ENCODE results near the gene PFKP. TPM values are rescaled to one million over a fixed set of nuclear protein-coding genes. Genes with fewer than 3 reads are reported as not detected.

The PFKP gene
- total RNA-seq, 4 donors from 2014 or later, result 90.8 to 255 (median 112) TPM

DNA sequence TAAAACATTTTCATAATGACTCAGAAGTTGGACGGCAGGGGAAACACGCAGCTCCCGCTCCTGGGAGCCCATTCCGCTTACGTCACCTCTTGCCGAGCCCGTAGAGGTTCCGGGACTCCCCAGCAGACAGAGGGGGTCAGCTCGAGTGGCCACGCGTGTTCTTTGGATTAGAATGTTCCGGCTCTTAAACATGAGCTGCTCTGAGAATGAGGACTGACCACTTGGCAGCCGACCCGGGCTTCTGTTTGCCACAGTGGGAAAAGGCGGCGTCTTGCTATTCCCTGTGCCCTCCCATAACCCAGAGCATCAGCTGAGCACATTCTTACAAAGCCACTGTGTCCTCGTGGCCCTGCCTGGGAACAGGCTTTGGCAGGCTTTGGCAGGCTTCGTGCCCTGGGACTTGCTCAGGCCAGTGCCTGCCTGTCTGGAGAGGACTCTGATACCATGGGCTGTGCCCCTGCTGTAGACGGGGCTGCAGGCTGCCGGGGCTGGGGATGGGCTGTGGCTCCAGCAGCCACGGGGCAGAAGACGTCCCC, 40.1 kb downstream of the PFKP start:
- no peaks in the 10 kb centered on the region for H3K27me3 ChIP-seq
- TF ChIP-seq POLR2A (IDR thresholded peaks at IDR 0.05; ENCODE audit: low read depth) (no peak), EP300 (IDR thresholded peaks at IDR 0.05) (peak; percentile 84), POLR2AphosphoS5 (IDR thresholded peaks at IDR 0.05) (peak; percentile 87 to 89)
- TF ChIP-seq, protein P1, sequence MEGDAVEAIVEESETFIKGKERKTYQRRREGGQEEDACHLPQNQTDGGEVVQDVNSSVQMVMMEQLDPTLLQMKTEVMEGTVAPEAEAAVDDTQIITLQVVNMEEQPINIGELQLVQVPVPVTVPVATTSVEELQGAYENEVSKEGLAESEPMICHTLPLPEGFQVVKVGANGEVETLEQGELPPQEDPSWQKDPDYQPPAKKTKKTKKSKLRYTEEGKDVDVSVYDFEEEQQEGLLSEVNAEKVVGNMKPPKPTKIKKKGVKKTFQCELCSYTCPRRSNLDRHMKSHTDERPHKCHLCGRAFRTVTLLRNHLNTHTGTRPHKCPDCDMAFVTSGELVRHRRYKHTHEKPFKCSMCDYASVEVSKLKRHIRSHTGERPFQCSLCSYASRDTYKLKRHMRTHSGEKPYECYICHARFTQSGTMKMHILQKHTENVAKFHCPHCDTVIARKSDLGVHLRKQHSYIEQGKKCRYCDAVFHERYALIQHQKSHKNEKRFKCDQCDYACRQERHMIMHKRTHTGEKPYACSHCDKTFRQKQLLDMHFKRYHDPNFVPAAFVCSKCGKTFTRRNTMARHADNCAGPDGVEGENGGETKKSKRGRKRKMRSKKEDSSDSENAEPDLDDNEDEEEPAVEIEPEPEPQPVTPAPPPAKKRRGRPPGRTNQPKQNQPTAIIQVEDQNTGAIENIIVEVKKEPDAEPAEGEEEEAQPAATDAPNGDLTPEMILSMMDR (IDR thresholded peaks at IDR 0.05), result no peak
- peaks cover 24 to 76% (median 52%) of the 10 kb centered on the region in 4 donors for H3K36me3 ChIP-seq
- H3K4me3 ChIP-seq, result peak overlapping the region; percentile 21 to 40 (median 26)
- 43% methylated on average over 19 of the region's 22 CpGs for WGBS
- peak overlapping the region; percentile 82 to 91 (median 86) for H3K27ac ChIP-seq (replicated peaks in 1 of 4)
- no peaks in the 10 kb centered on the region for H3K9me3 ChIP-seq
- intact Hi-C loops (cut with DNase I), result no loop called here
- peak; percentile 96 for DNase-seq (ENCODE audit: extremely low spot score)
- peaks cover 37 to 58% (median 53%) of the 10 kb centered on the region in 4 donors for H3K4me1 ChIP-seq

DNA sequence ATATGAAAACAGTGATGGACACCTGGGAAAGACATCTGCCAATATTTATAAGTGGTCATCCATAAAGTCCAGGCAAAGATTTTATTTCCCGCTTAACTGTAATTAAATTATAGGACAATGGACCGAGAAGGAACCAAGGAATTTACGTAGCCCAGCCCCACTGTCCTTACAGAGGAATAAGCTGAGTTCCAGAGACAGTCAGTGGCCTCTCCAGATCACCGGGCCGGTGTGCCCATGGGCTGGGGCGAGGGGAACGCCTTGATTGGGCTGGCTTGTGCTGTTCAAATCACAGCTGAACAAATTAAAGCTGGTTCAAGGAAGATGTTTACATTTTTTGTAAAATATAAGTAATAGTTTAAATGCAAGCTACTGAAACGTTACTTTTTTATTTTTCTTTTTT, 40.7 kb downstream of the PFKP start:
- WGBS, result 74% methylated on average over 8 of the region's 8 CpGs
- H3K4me3 ChIP-seq, result peak overlapping the region in 1 of 4 donors; percentile 30
- H3K4me1 ChIP-seq, result peaks cover 32 to 52% (median 47%) of the 10 kb centered on the region in 4 donors
- DNase-seq (ENCODE audit: extremely low spot score), result no peak
- peaks cover 27 to 81% (median 55%) of the 10 kb centered on the region in 4 donors for H3K36me3 ChIP-seq
- intact Hi-C loops (cut with DNase I), result no loop called here
- TF ChIP-seq EP300 (IDR thresholded peaks at IDR 0.05), result no peak
- TF ChIP-seq, protein P1 (IDR thresholded peaks at IDR 0.05), result no peak
- TF ChIP-seq POLR2A (IDR thresholded peaks at IDR 0.05; ENCODE audit: low read depth), result no peak
- TF ChIP-seq POLR2AphosphoS5 (IDR thresholded peaks at IDR 0.05), result no peak
- no peaks in the 10 kb centered on the region for H3K27me3 ChIP-seq
- peak overlapping the region; percentile 82 to 91 (median 86) for H3K27ac ChIP-seq (replicated peaks in 1 of 4)
- no peaks in the 10 kb centered on the region for H3K9me3 ChIP-seq

DNA sequence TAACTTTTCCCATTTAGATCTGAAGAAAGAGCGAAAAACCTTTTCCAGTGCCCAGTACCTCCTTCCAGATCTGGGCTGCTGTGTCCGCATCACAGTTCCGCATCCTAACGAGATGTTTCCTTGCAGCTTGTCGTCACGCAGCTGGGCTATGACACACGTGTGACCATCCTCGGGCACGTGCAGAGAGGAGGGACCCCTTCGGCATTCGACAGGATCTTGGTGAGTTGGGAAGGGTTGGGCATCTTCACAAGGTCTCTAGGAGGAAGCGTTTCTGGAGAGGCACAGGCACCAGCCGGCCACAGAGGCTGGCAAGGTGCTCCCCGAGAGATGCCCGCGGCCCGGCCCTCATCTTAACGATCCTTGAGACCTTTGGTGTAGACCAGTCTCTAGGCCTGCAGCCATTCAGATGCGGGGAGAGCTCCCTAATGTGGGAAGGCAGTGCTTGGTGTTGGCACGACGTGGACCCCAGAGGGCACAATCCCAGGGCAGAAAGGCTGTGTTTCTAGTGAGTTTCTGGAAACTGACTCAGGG, 41.3 kb downstream of the PFKP start:
- TF ChIP-seq EP300 (IDR thresholded peaks at IDR 0.05) (no peak), POLR2AphosphoS5 (IDR thresholded peaks at IDR 0.05) (no peak)
- TF ChIP-seq, protein P1 (IDR thresholded peaks at IDR 0.05), result no peak
- H3K4me1 ChIP-seq, result peaks cover 26 to 46% (median 41%) of the 10 kb centered on the region in 4 donors
- peaks cover 29 to 85% (median 58%) of the 10 kb centered on the region in 4 donors for H3K36me3 ChIP-seq
- intact Hi-C loops (cut with DNase I), result no loop called here
- H3K27me3 ChIP-seq, result no peaks in the 10 kb centered on the region
- no peaks in the 10 kb centered on the region for H3K9me3 ChIP-seq
- DNase-seq (ENCODE audit: extremely low spot score), result no peak
- WGBS, result 94% methylated on average over 20 of the region's 21 CpGs
- H3K4me3 ChIP-seq, result no peak overlapping the region
- peak overlapping the region; percentile 82 to 91 (median 86) for H3K27ac ChIP-seq (replicated peaks in 1 of 4)

DNA sequence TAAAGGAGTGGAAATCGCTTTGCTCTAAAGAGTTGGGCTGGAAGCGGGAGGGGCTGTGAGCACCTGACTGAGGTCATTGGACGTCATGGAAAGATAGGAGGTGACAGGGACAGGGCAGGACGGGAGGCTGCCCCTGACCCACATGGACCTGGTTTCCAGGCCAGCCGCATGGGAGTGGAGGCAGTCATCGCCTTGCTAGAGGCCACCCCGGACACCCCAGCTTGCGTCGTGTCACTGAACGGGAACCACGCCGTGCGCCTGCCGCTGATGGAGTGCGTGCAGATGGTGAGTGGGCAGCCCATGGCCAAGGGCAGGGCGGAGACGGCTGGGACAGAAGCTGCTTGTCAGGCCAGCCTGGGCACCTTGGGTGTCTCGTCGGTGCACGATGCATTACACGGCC, 41.8 kb downstream of the PFKP start:
- no peak for DNase-seq (ENCODE audit: extremely low spot score)
- H3K27ac ChIP-seq (replicated peaks in 1 of 4), result peak overlapping the region in 3 of 4 donors; percentile 18 to 88 (median 82)
- H3K4me1 ChIP-seq, result peaks cover 24 to 41% (median 36%) of the 10 kb centered on the region in 4 donors
- H3K27me3 ChIP-seq, result no peaks in the 10 kb centered on the region
- intact Hi-C loops (cut with DNase I), result no loop called here
- H3K4me3 ChIP-seq, result no peak overlapping the region
- WGBS, result 93% methylated on average over 21 of the region's 21 CpGs
- H3K36me3 ChIP-seq, result peaks cover 30 to 83% (median 57%) of the 10 kb centered on the region in 4 donors
- no peak for TF ChIP-seq EP300 (IDR thresholded peaks at IDR 0.05)
- TF ChIP-seq POLR2A (IDR thresholded peaks at IDR 0.05; ENCODE audit: low read depth), result no peak
- no peak for TF ChIP-seq POLR2AphosphoS5 (IDR thresholded peaks at IDR 0.05)
- TF ChIP-seq, protein P1 (IDR thresholded peaks at IDR 0.05), result no peak
- H3K9me3 ChIP-seq, result no peaks in the 10 kb centered on the region

All from esophagus muscularis mucosa (tissue), 4 donors.